DOHH2 (cell line): ENCODE measurements around the gene CCN2.

Experiments used
- CTCF ChIP-seq: fragments of 200-600 bp; sonication (generic); IDR thresholded peaks from one replicate; pipeline ENCODE4 v1.5.1; 2014; ENCODE audit warnings: antibody characterized with exemption, mild to moderate bottlenecking, low read depth, low read length; ENCODE audit not compliant: poor library complexity, severe bottlenecking
- EZH2phosphoT487 ChIP-seq: fragments of 200-600 bp; sonication (generic); IDR thresholded peaks from 2 replicates; pipeline ENCODE4 v1.6.1; 2017; ENCODE audit warnings: borderline replicate concordance, mild to moderate bottlenecking, antibody characterized with exemption, low read length, moderate library complexity, mixed read lengths

GRCh38 chr6:131992557-131992956, 41.4 kb upstream of the CCN2 start:
- TF ChIP-seq CTCF = no peak
- no peak for TF ChIP-seq EZH2phosphoT487
